Skin of body (tissue), 1 donor: ENCODE results near the gene EXOC3. TPM values are rescaled to one million over a fixed set of nuclear protein-coding genes. Genes with fewer than 3 reads are reported as not detected.

Experiments
- total RNA-seq: library from RNA; depleted of rRNA; stranded (reverse); fragments of >200 nt; gene quantifications from one replicate; pipeline ENCODE4 v1.2.3, GENCODE V29; 2014

The EXOC3 gene
- total RNA-seq, 1 donor from 2014 or later: 32.8 TPM

Other genes with a start within 250 kb of the EXOC3 start
- 4.8 TPM for gene CCDC127, start 225.0 kb upstream of the EXOC3 start, total RNA-seq
- 68.4 TPM for gene SDHA, start 224.9 kb upstream of the EXOC3 start, total RNA-seq
- gene PDCD6, start 171.5 kb upstream of the EXOC3 start, total RNA-seq: 68.9 TPM
- 11.9 TPM for gene AHRR, start 121.5 kb upstream of the EXOC3 start, total RNA-seq
- gene SLC9A3, start 81.3 kb downstream of the EXOC3 start, total RNA-seq: 1.5 TPM
- 4.4 TPM for gene CEP72, start 169.2 kb downstream of the EXOC3 start, total RNA-seq